Keratinocyte (primary cell): Measurements from ENCODE around the gene C17orf75.

Experiments used
- EZH2 ChIP-seq: IDR thresholded peaks from one replicate; pipeline ENCODE4 v1.6.1; 2012; ENCODE audit warnings: inconsistent platforms, mild to moderate bottlenecking, low read length, moderate library complexity
- TF ChIP-seq, protein P1 (sequence below), 3 experiments: IDR thresholded peaks in 1 of 3; conservative IDR thresholded peaks in 1 of 3; optimal IDR thresholded peaks in 1 of 3; 2 replicates in 2 of 3; 3 replicates in 1 of 3; pipeline versions ENCODE3 to v1.5.1; 2011; ENCODE audit warnings: low read length in 3 of 3, mild to moderate bottlenecking in 3 of 3, moderate library complexity in 2 of 3, control low read depth in 1 of 3, inconsistent platforms in 1 of 3; ENCODE audit not compliant: insufficient read depth in 2 of 3; ENCODE audit errors: extremely low read depth in 1 of 3

DNA sequence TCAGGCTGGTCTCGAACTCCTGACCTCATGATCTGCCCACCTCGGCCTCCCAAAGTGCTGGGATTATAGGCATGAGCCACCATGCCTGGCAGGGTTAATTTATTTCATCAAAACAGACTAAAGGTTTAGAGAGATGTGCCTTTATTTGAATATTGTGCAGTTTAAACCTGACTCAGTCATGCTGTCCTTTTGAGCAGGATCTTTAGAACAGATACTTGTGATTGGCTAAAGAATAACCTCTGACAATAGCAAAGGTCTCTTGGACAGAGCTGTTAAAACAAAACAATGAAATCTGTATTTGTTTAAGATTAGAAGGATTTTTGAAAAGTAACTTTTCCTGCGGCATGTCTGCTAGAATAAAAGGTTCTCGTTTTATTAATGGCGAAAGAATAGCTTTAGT is 44.0 kb upstream of the C17orf75 start:
- TF ChIP-seq EZH2: no peak
- TF ChIP-seq, protein P1, sequence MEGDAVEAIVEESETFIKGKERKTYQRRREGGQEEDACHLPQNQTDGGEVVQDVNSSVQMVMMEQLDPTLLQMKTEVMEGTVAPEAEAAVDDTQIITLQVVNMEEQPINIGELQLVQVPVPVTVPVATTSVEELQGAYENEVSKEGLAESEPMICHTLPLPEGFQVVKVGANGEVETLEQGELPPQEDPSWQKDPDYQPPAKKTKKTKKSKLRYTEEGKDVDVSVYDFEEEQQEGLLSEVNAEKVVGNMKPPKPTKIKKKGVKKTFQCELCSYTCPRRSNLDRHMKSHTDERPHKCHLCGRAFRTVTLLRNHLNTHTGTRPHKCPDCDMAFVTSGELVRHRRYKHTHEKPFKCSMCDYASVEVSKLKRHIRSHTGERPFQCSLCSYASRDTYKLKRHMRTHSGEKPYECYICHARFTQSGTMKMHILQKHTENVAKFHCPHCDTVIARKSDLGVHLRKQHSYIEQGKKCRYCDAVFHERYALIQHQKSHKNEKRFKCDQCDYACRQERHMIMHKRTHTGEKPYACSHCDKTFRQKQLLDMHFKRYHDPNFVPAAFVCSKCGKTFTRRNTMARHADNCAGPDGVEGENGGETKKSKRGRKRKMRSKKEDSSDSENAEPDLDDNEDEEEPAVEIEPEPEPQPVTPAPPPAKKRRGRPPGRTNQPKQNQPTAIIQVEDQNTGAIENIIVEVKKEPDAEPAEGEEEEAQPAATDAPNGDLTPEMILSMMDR (optimal IDR thresholded peaks at IDR 0.05 in 1 of 3, IDR thresholded peaks at IDR 0.05 in 1 of 3, conservative IDR thresholded peaks at IDR 0.05 in 1 of 3; ENCODE audit: extremely low read depth in 1 of 3, insufficient read depth in 2 of 3, low read length in 3 of 3): no peak
